ENCODE data around the gene SLC13A4. TPM values are rescaled to one million over a fixed set of nuclear protein-coding genes. Genes with fewer than 3 reads are reported as not detected.

Gene SLC13A4
- total RNA-seq, 1 experiment from 2014 or later = not detected

DNA sequence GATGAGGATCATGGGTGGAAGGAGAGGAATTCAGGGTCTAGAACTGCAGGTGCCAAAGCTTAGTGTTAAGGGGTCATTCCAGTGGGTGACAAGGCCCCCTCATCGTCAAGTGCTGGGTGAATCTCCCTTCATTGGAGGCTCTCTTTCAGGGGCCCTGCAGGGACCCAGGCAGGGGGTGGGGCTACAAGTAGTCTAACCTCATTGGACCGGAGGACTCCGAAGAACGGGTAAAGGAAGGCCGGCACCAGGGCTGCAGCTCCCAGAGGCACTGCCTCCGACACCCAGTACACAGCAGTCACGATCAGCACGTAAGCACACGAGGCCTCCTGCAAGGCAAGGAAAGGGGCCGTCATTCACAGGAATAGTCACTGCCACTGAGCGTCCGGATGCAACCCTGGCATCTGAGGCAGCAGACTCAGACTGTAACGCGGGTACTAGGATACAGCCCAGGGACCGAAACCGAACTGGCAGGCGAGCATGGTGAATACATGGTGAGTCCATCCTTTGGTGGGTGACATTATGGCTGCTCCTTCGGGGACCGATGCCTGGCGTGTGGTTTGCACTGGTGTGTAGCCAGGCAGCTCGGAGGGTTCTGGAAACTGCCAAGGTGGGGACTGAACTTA lies 6.7 kb downstream of the SLC13A4 start:
- no TSS peak for BruUV-seq (replicated peaks)
- Mint-ChIP-seq H3K4me1 (ENCODE audit: low read depth, unreplicated experiment) (no peaks in the 10 kb centered on the region), H3K36me3 (ENCODE audit: insufficient read depth, unreplicated experiment) (no peaks in the 10 kb centered on the region), H3K27me3 (ENCODE audit: unreplicated experiment) (peaks cover 75% of the 10 kb centered on the region), H3K27ac (ENCODE audit: unreplicated experiment) (no peak overlapping the region), H3K4me3 (ENCODE audit: low read depth, unreplicated experiment) (no peak overlapping the region), H3K9me3 (ENCODE audit: low read depth, unreplicated experiment) (no peaks in the 10 kb centered on the region)
- no peak for DNase-seq
- intact Hi-C loops (cut with micrococcal nuclease; ENCODE audit: unreplicated experiment) = no loop called here
- TF ChIP-seq CTCF (IDR thresholded peaks at IDR 0.05; ENCODE audit: unreplicated experiment) = no peak
- CTCF ChIA-PET = no interaction called here

- CTCF ChIA-PET = no interaction called here
- no peak overlapping the region for H3K27ac Mint-ChIP-seq (ENCODE audit: unreplicated experiment)
- no peak overlapping the region for H3K4me3 Mint-ChIP-seq (ENCODE audit: low read depth, unreplicated experiment)
- peaks cover 69% of the 10 kb centered on the region for H3K27me3 Mint-ChIP-seq (ENCODE audit: unreplicated experiment)
- H3K9me3 Mint-ChIP-seq (ENCODE audit: low read depth, unreplicated experiment) = no peaks in the 10 kb centered on the region
- H3K4me1 Mint-ChIP-seq (ENCODE audit: low read depth, unreplicated experiment) = no peaks in the 10 kb centered on the region
- no TSS peak for BruUV-seq (replicated peaks)
- no peak for TF ChIP-seq CTCF (IDR thresholded peaks at IDR 0.05; ENCODE audit: unreplicated experiment)
- no peak for DNase-seq
- intact Hi-C loops (cut with micrococcal nuclease; ENCODE audit: unreplicated experiment) = no loop called here
- H3K36me3 Mint-ChIP-seq (ENCODE audit: insufficient read depth, unreplicated experiment) = no peaks in the 10 kb centered on the region
Measured at GRCh38 chr7:135719688-135720087, 8.3 kb downstream of the SLC13A4 start.

DNA sequence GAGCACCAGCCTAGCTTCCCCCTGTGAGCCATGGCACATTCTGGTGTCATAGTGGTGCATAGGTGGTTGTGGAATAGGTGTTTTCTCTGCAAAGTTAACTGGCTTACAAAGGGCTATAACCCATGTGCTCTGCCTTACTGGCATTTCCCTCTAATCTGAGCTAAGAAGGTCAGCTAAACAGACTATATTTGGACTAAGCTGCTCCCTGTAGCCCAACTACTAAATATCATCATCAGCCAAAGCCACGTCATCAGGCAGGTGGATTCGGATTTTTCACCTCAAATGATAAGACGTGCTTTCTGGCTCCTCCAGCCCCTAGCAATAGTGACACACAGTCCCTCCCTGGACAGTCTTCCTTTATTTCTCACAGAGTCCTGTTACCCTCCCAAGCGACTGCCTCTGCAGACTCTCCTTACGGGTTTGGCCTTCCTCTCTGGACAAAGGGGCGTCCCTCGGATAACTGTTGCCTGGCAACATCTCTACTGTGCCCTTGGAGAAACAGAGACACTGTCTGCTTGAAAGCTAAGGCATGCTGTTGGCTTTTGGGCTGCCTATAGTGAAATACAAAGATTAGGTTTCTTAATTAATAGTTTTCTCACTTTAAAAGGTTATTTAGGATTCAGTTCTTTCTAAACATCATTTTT lies 9.1 kb downstream of the SLC13A4 start:
- Mint-ChIP-seq H3K4me1 (ENCODE audit: low read depth, unreplicated experiment) (no peaks in the 10 kb centered on the region), H3K4me3 (ENCODE audit: low read depth, unreplicated experiment) (no peak overlapping the region), H3K27me3 (ENCODE audit: unreplicated experiment) (peaks cover 61% of the 10 kb centered on the region), H3K27ac (ENCODE audit: unreplicated experiment) (no peak overlapping the region), H3K36me3 (ENCODE audit: insufficient read depth, unreplicated experiment) (no peaks in the 10 kb centered on the region), H3K9me3 (ENCODE audit: low read depth, unreplicated experiment) (no peaks in the 10 kb centered on the region)
- CTCF ChIA-PET = no interaction called here
- TF ChIP-seq CTCF (IDR thresholded peaks at IDR 0.05; ENCODE audit: unreplicated experiment) = no peak
- intact Hi-C loops (cut with micrococcal nuclease; ENCODE audit: unreplicated experiment) = no loop called here
- no TSS peak for BruUV-seq (replicated peaks)
- DNase-seq = no peak

GRCh38 chr7:135718219-135718618 lies 9.8 kb downstream of the SLC13A4 start:
- Mint-ChIP-seq H3K9me3 (ENCODE audit: low read depth, unreplicated experiment) (no peaks in the 10 kb centered on the region), H3K27ac (ENCODE audit: unreplicated experiment) (no peak overlapping the region), H3K36me3 (ENCODE audit: insufficient read depth, unreplicated experiment) (no peaks in the 10 kb centered on the region), H3K4me1 (ENCODE audit: low read depth, unreplicated experiment) (no peaks in the 10 kb centered on the region), H3K27me3 (ENCODE audit: unreplicated experiment) (peaks cover 54% of the 10 kb centered on the region), H3K4me3 (ENCODE audit: low read depth, unreplicated experiment) (no peak overlapping the region)
- intact Hi-C loops (cut with micrococcal nuclease; ENCODE audit: unreplicated experiment) = no loop called here
- TF ChIP-seq CTCF (IDR thresholded peaks at IDR 0.05; ENCODE audit: unreplicated experiment) = no peak
- CTCF ChIA-PET = interaction anchor here (0.6 kb wide), 1 partner anchor 67 kb away, joined by 5 read pairs; no protein-coding TSS in a partner anchor
- no peak for DNase-seq
- BruUV-seq (replicated peaks) = no TSS peak

All from Calu3 (cell line).